WERI-Rb-1 (cell line): Measurements from ENCODE around the gene AKAP13.
A peak's percentile ranks its signal among the peaks of the same experiment; 100 is the strongest.

ENCODE experiments used
- DNase-seq: peaks from one replicate; pipeline ENCODE4 v3.0.0-alpha.2; 2020
- H3K27ac ChIP-seq: fragments of 250-450 bp; sonication (Bioruptor Pico); 2 replicates; pipeline ENCODE4 v1.5.1; 2020; ENCODE audit warnings: mild to moderate bottlenecking, moderate library complexity
- H3K27me3 ChIP-seq: fragments of 250-450 bp; sonication (Bioruptor Pico); 2 replicates; pipeline ENCODE4 v1.5.1; 2021; ENCODE audit warnings: mild to moderate bottlenecking, low read depth, moderate library complexity; ENCODE audit not compliant: insufficient read depth, severe bottlenecking
- H3K36me3 ChIP-seq: fragments of 250-450 bp; sonication (Bioruptor Pico); 2 replicates; pipeline ENCODE4 v1.5.1; 2020; ENCODE audit warnings: mild to moderate bottlenecking, moderate library complexity
- H3K4me3 ChIP-seq: 2 replicates; pipeline ENCODE4 v1.5.1; 2011; ENCODE audit warnings: low read depth, mild to moderate bottlenecking, control low read depth, low read length
- H3K9me3 ChIP-seq: fragments of 250-450 bp; sonication (Bioruptor Pico); 2 replicates; pipeline ENCODE4 v1.5.1; 2021; ENCODE audit warnings: mild to moderate bottlenecking, moderate library complexity; ENCODE audit not compliant: severe bottlenecking
- TF ChIP-seq, protein P1 (sequence below): IDR thresholded peaks from 2 replicates; pipeline ENCODE4 v1.5.1; 2011; ENCODE audit warnings: low read depth, mild to moderate bottlenecking, control low read depth, inconsistent platforms, low read length

The AKAP13 gene

DNA sequence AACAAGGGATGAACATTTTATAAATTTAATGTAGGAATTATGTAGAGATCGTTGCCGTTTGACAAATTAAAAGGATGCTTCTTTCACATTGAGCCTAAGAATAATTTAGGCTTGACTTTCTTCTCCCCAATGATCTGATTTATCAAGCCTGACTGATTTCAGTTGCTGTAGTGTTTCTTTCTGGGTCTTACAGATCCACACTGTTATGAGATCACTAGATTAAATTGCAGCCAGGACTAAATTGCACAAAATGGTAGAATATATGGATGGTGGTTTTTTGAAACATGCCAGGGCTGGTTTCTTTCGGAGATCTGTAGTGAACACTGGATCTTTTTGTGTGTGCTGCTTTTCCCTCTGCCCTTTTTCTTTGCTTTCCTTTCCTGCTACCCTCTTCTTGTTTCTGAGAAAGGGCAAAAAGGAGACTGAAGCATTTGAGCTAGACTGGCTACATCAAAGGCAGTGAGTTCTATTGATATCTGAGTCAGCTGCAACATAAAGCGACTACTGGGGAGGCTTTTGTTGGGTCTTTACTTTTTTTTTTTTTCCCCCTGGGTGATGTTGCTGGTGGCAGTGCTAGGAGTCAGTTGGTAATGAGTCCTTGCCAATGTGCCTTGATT is 83.0 kb downstream of the AKAP13 start:
- no peaks in the 10 kb centered on the region for H3K27me3 ChIP-seq
- H3K4me3 ChIP-seq = no peak overlapping the region
- TF ChIP-seq, protein P1, sequence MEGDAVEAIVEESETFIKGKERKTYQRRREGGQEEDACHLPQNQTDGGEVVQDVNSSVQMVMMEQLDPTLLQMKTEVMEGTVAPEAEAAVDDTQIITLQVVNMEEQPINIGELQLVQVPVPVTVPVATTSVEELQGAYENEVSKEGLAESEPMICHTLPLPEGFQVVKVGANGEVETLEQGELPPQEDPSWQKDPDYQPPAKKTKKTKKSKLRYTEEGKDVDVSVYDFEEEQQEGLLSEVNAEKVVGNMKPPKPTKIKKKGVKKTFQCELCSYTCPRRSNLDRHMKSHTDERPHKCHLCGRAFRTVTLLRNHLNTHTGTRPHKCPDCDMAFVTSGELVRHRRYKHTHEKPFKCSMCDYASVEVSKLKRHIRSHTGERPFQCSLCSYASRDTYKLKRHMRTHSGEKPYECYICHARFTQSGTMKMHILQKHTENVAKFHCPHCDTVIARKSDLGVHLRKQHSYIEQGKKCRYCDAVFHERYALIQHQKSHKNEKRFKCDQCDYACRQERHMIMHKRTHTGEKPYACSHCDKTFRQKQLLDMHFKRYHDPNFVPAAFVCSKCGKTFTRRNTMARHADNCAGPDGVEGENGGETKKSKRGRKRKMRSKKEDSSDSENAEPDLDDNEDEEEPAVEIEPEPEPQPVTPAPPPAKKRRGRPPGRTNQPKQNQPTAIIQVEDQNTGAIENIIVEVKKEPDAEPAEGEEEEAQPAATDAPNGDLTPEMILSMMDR = no peak
- H3K36me3 ChIP-seq = peaks cover 20% of the 10 kb centered on the region
- no peak for DNase-seq
- H3K27ac ChIP-seq = peak overlapping the region; percentile 49
- no peaks in the 10 kb centered on the region for H3K9me3 ChIP-seq

GRCh38 chr15:85463976-85464375 is 83.6 kb downstream of the AKAP13 start:
- no peak for DNase-seq
- no peak overlapping the region for H3K4me3 ChIP-seq
- no peaks in the 10 kb centered on the region for H3K27me3 ChIP-seq
- H3K9me3 ChIP-seq = no peaks in the 10 kb centered on the region
- H3K27ac ChIP-seq = peak overlapping the region; percentile 49
- TF ChIP-seq, protein P1 = no peak
- H3K36me3 ChIP-seq = peaks cover 20% of the 10 kb centered on the region

- H3K9me3 ChIP-seq = no peaks in the 10 kb centered on the region
- H3K27me3 ChIP-seq = no peaks in the 10 kb centered on the region
- TF ChIP-seq, protein P1 = no peak
- H3K36me3 ChIP-seq = peaks cover 20% of the 10 kb centered on the region
- H3K27ac ChIP-seq = peak overlapping the region; percentile 49; the same call in 1 of the 2 replicates
- no peak for DNase-seq
- H3K4me3 ChIP-seq = no peak overlapping the region
Measured at GRCh38 chr15:85464471-85464870, 84.1 kb downstream of the AKAP13 start.

DNA sequence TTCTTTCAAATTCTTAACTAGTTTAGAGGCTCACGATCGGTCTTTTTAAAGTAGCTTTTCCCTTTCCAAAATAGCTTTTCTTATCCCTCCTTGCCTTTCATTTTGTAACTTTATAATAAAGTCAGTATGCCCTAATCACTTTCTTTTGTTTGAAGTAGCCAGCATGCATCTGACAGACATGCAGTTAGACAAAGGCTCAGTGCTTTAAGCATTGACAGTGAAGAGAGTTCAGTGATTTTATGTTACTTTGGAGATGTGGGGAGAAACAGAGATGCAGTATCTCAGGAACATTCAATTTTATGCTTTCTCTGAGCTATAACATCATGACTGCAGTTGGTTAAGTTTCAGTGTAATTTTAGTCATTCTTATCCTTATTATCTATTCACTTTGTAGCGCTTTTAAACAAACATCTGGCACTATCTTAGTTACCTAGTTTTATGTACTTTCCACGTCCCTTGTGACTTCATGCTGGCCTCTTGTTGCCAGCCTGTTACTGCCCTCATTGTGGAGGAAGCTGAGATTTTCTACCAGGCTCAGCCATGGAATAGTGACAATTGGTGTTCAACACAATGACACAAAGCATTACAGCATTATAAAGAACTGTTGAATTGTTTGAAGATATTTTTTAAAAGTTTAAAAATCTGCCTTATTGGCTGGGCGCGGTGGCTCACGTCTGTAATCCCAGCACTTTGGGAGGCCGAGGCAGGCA is 90.3 kb downstream of the AKAP13 start:
- TF ChIP-seq, protein P1 = no peak
- H3K36me3 ChIP-seq = peaks cover 13% of the 10 kb centered on the region
- no peak for DNase-seq
- no peak overlapping the region for H3K4me3 ChIP-seq
- peak overlapping the region; percentile 9 for H3K27ac ChIP-seq
- no peaks in the 10 kb centered on the region for H3K27me3 ChIP-seq
- H3K9me3 ChIP-seq = no peaks in the 10 kb centered on the region

DNA sequence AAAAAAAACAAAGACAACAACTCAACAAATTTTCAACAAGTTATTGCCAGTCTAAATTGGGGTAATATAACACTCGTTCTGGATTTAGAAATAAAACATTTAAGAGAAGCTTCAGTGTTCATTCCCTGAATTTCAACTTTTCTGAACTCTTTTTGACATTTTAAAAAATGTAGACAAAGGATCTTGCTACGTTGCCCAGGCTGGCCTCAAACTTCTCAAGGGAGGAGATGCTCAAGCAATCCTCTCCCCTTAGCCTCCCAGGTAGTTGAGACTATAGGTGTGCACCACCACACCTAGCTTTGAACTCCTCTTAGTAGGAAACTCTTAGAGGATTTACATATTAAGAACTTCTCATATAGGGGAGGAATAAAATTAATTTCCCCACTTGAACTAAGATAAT is 91.9 kb downstream of the AKAP13 start:
- Histone ChIP-seq H3K36me3 (peaks cover 3% of the 10 kb centered on the region), H3K27me3 (no peaks in the 10 kb centered on the region), H3K4me3 (no peak overlapping the region), H3K27ac (peak overlapping the region; percentile 64), H3K9me3 (no peaks in the 10 kb centered on the region)
- no peak for DNase-seq
- TF ChIP-seq, protein P1 = no peak
